ENCODE measurements around the gene PSMC5. TPM values are rescaled to one million over a fixed set of nuclear protein-coding genes. Genes with fewer than 3 reads are reported as not detected.
A peak's percentile ranks its signal among the peaks of the same experiment; 100 is the strongest.

The PSMC5 gene
- total and polyA plus RNA-seq, 2 experiments from 2014 or later, result 93.1 to 199 TPM

DNA sequence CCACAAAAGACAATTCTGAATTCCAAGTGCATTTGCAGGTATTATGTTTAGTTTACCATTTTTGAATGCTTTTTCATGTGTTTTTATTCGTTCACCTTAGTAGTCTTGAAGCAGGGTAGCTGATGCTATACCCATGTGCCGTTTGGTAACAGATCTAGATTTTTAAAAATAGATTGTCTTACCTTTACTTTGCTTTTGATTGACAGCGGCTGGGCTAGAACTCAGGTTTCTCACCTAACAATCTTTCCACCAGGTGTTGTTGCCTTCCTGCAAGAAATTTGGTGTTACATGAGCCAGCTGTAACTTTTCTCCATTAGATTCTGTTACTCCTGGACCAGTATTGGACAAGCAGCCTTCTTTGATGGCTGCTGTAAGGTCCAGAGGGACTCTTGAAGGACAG, 1.7 kb downstream of the PSMC5 start:
- Histone ChIP-seq H3K4me3 (peak overlapping the region; percentile 84; the same call in 1 of the 2 replicates), H4K20me1 (replicated peaks; ENCODE audit: insufficient read depth) (peaks cover 31% of the 10 kb centered on the region), H3K36me3 (ENCODE audit: insufficient read depth) (peaks cover 58% of the 10 kb centered on the region), H3K9me2 (ENCODE audit: insufficient read depth) (no peaks in the 10 kb centered on the region), H2AFZ (no peak overlapping the region), H3K27me3 (ENCODE audit: insufficient read depth) (no peaks in the 10 kb centered on the region), H3K27ac (ENCODE audit: low read depth) (no peak overlapping the region), H3F3A (replicated peaks; ENCODE audit: low read depth) (peaks cover 13% of the 10 kb centered on the region; the same call in 1 of the 2 replicates), H3K4me1 (ENCODE audit: insufficient read depth) (peaks cover 6% of the 10 kb centered on the region; the same call in 1 of the 2 replicates), H3K79me2 (replicated peaks; ENCODE audit: insufficient read depth) (peaks cover 39% of the 10 kb centered on the region), H3K4me2 (no peak overlapping the region)
- Mint-ChIP-seq H3K27me3 (ENCODE audit: insufficient read depth, low read depth, poor library complexity) (peaks cover 20% of the 10 kb centered on the region), H3K9me3 (no peaks in the 10 kb centered on the region; the same call in 2 of the 3 replicates), H3K36me3 (ENCODE audit: low read depth) (peaks cover 98% of the 10 kb centered on the region), H3K4me1 (peaks cover 20% of the 10 kb centered on the region), H3K4me3 (peak overlapping the region; percentile 100; the same call in 2 of the 3 replicates), H3K27ac (no peak overlapping the region)
- no peak for TF ChIP-seq ZNF462 (CRISPR knock-in tag; IDR thresholded peaks at IDR 0.05)
- TF ChIP-seq CREB1 (CRISPR knock-in tag; IDR thresholded peaks at IDR 0.05; ENCODE audit: low read depth), result no peak
- TF ChIP-seq ZNF114 (CRISPR knock-in tag; IDR thresholded peaks at IDR 0.05), result no peak
- TF ChIP-seq STAT1 (IDR thresholded peaks at IDR 0.05; ENCODE audit: unreplicated experiment), result no peak
- TF ChIP-seq CTCF (conservative IDR thresholded peaks at IDR 0.05; ENCODE audit: low read depth in 2 of 2), result no peak
- TF ChIP-seq JUNB (IDR thresholded peaks at IDR 0.05; ENCODE audit: unreplicated experiment), result no peak
- no peak for TF ChIP-seq EZH2 (IDR thresholded peaks at IDR 0.05; ENCODE audit: low read depth, unreplicated experiment)
- TF ChIP-seq, protein P1, sequence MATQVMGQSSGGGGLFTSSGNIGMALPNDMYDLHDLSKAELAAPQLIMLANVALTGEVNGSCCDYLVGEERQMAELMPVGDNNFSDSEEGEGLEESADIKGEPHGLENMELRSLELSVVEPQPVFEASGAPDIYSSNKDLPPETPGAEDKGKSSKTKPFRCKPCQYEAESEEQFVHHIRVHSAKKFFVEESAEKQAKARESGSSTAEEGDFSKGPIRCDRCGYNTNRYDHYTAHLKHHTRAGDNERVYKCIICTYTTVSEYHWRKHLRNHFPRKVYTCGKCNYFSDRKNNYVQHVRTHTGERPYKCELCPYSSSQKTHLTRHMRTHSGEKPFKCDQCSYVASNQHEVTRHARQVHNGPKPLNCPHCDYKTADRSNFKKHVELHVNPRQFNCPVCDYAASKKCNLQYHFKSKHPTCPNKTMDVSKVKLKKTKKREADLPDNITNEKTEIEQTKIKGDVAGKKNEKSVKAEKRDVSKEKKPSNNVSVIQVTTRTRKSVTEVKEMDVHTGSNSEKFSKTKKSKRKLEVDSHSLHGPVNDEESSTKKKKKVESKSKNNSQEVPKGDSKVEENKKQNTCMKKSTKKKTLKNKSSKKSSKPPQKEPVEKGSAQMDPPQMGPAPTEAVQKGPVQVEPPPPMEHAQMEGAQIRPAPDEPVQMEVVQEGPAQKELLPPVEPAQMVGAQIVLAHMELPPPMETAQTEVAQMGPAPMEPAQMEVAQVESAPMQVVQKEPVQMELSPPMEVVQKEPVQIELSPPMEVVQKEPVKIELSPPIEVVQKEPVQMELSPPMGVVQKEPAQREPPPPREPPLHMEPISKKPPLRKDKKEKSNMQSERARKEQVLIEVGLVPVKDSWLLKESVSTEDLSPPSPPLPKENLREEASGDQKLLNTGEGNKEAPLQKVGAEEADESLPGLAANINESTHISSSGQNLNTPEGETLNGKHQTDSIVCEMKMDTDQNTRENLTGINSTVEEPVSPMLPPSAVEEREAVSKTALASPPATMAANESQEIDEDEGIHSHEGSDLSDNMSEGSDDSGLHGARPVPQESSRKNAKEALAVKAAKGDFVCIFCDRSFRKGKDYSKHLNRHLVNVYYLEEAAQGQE (IDR thresholded peaks at IDR 0.05; ENCODE audit: unreplicated experiment), result no peak
- no peak for TF ChIP-seq NANOG (IDR thresholded peaks at IDR 0.05; ENCODE audit: borderline replicate concordance)
- no peak for TF ChIP-seq EZH2phosphoT487 (IDR thresholded peaks at IDR 0.05; ENCODE audit: unreplicated experiment)
- TF ChIP-seq ETS1 (IDR thresholded peaks at IDR 0.05), result no peak
- ATAC-seq (no peak), DNase-seq (ENCODE audit: low spot score) (no peak)
